ENCODE results near the gene DDX51.
"Not testable (repeated sequence)": the region's sequence is repeated elsewhere in the genome, so short reads cannot be mapped to it uniquely, and the experiment has no call there.

DDX51 gene

GRCh38 chr12:132151145-132151765, 7.1 kb upstream of the DDX51 start:
- H3K27ac ChIP-seq = no peak overlapping the region
- TF ChIP-seq ZFX (IDR thresholded peaks at IDR 0.05) = no peak
- TF ChIP-seq, protein P1, sequence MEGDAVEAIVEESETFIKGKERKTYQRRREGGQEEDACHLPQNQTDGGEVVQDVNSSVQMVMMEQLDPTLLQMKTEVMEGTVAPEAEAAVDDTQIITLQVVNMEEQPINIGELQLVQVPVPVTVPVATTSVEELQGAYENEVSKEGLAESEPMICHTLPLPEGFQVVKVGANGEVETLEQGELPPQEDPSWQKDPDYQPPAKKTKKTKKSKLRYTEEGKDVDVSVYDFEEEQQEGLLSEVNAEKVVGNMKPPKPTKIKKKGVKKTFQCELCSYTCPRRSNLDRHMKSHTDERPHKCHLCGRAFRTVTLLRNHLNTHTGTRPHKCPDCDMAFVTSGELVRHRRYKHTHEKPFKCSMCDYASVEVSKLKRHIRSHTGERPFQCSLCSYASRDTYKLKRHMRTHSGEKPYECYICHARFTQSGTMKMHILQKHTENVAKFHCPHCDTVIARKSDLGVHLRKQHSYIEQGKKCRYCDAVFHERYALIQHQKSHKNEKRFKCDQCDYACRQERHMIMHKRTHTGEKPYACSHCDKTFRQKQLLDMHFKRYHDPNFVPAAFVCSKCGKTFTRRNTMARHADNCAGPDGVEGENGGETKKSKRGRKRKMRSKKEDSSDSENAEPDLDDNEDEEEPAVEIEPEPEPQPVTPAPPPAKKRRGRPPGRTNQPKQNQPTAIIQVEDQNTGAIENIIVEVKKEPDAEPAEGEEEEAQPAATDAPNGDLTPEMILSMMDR (conservative IDR thresholded peaks at IDR 0.05) = no peak

DNA sequence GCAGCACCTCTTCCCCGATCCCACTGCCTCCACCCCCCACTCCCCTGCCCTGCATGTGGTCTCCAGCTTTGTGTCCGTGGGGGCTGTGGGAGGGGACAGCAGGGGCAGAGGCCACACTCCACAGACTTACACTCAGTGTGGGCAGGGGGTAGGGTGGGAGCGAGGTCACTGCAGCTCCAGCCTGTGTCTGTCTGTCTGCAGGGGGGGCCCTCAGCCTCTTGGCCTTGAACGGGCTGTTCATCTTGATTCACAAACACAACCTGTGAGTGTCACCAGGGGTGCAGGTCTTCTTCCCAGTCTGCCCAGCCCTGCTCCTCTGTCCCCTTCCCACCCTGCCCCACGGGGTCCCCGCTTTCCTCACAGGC, 6.6 kb upstream of the DDX51 start:
- H3K27ac ChIP-seq = no peak overlapping the region
- TF ChIP-seq, protein P1 (conservative IDR thresholded peaks at IDR 0.05) = no peak
- no peak for TF ChIP-seq ZFX (IDR thresholded peaks at IDR 0.05)

GRCh38 chr12:132149526-132149925, 5.4 kb upstream of the DDX51 start:
- H3K27ac ChIP-seq = not testable (repeated sequence)

DNA sequence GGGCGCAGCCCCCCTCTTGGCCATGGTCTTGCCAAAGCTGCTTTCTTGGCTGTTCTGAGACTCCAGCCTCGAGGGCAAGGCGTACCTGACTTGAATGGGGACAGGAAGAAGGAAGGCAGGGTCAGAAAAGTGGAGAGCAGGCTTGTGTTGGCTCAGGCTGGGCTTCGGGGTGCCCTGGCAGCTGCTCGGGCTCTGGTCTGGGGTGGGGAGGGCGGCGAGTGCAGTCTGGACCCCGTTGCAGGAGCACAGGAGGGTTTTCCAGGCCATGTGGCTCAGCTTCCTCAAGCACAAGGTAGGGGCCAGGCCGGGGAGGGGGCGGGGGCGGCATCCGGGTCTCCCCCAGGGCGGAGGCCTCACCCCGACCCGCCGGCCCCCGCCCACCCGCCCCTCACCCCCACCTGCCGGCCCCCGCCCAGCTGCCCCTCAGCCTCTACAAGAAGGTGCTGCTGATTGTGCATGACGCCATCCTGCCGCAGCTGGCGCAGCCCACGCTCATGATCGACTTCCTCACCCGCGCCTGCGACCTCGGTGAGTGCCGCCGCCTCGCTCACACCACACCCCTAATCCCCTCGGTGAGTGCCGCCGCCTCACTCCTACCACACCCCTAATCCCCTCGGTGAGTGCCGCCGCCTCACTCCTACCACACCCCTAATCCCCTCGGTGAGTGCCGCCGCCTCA, 4.4 kb upstream of the DDX51 start:
- no peak for TF ChIP-seq ZFX (IDR thresholded peaks at IDR 0.05)
- TF ChIP-seq, protein P1 (conservative IDR thresholded peaks at IDR 0.05) = no peak

GRCh38 chr12:132147423-132148367, 3.6 kb upstream of the DDX51 start:
- TF ChIP-seq, protein P1 (conservative IDR thresholded peaks at IDR 0.05) = no peak
- TF ChIP-seq ZFX (IDR thresholded peaks at IDR 0.05) = no peak
- no peak overlapping the region for H3K27ac ChIP-seq

More for the DNA sequence above, 4.4 kb upstream of the DDX51 start:
- no peak overlapping the region for H3K27ac ChIP-seq

GRCh38 chr12:132146772-132147422, 2.8 kb upstream of the DDX51 start:
- no peak overlapping the region for H3K27ac ChIP-seq
- TF ChIP-seq, protein P1 (conservative IDR thresholded peaks at IDR 0.05) = no peak
- TF ChIP-seq ZFX (IDR thresholded peaks at IDR 0.05) = no peak

GRCh38 chr12:132146098-132146497, 2.0 kb upstream of the DDX51 start:
- no peak overlapping the region for H3K27ac ChIP-seq
- TF ChIP-seq ZFX (IDR thresholded peaks at IDR 0.05) = no peak
- TF ChIP-seq, protein P1 (conservative IDR thresholded peaks at IDR 0.05) = no peak
